Mesendoderm (in vitro differentiated cells): ENCODE results near the gene STPG1. TPM values are rescaled to one million over a fixed set of nuclear protein-coding genes. Genes with fewer than 3 reads are reported as not detected.
"Not testable (repeated sequence)": the region's sequence is repeated elsewhere in the genome, so short reads cannot be mapped to it uniquely, and the experiment has no call there.

Experiments
- DNase-seq: peaks from one replicate; pipeline ENCODE4 v3.0.0; 2013
- H2AK5ac ChIP-seq: 2 replicates; pipeline ENCODE4 v1.6.1; 2013; ENCODE audit warnings: low read length, inconsistent platforms
- H2BK120ac ChIP-seq: 2 replicates; pipeline ENCODE4 v1.6.1; 2013; ENCODE audit warnings: low read depth, mild to moderate bottlenecking, low read length, moderate library complexity, mixed read lengths
- H2BK15ac ChIP-seq: replicated peaks from 2 replicates; pipeline ENCODE4 v1.6.1; 2013; ENCODE audit warnings: low read depth, mild to moderate bottlenecking, moderate library complexity
- H2BK5ac ChIP-seq: 2 replicates; pipeline ENCODE4 v1.6.1; 2013; ENCODE audit warnings: low read length, inconsistent platforms
- H3K18ac ChIP-seq: 2 replicates; pipeline ENCODE4 v1.6.1; 2013; ENCODE audit warnings: mild to moderate bottlenecking, low read length, mixed read lengths
- H3K23ac ChIP-seq: one replicate; pipeline ENCODE4 v1.6.1; 2013; ENCODE audit warnings: low read length
- H3K27ac ChIP-seq: 2 replicates; pipeline ENCODE4 v1.5.1; 2013; ENCODE audit warnings: low read depth, mild to moderate bottlenecking, inconsistent platforms, low read length, moderate library complexity
- H3K27me3 ChIP-seq: 2 replicates; pipeline ENCODE4 v1.6.1; 2013; ENCODE audit warnings: low read length, control low read depth, mild to moderate bottlenecking, inconsistent platforms; ENCODE audit not compliant: insufficient read depth, poor library complexity
- H3K36me3 ChIP-seq: 2 replicates; pipeline ENCODE4 v1.6.1; 2013; ENCODE audit warnings: low read length, inconsistent platforms; ENCODE audit not compliant: control insufficient read depth, insufficient read depth
- H3K4ac ChIP-seq: one replicate; pipeline ENCODE4 v1.6.1; 2013; ENCODE audit warnings: low read depth, mild to moderate bottlenecking, low read length, moderate library complexity
- H3K4me1 ChIP-seq: 2 replicates; pipeline ENCODE4 v1.6.1; 2013; ENCODE audit warnings: low read depth, low read length, inconsistent platforms; ENCODE audit not compliant: control insufficient read depth
- H3K4me2 ChIP-seq: 2 replicates; pipeline ENCODE4 v1.6.1; 2013; ENCODE audit warnings: low read length
- H3K4me3 ChIP-seq: 2 replicates; pipeline ENCODE4 v1.5.1; 2013; ENCODE audit warnings: mild to moderate bottlenecking, low read length
- H3K56ac ChIP-seq: one replicate; pipeline ENCODE4 v1.6.1; 2013; ENCODE audit warnings: low read length
- H3K79me1 ChIP-seq: 2 replicates; pipeline ENCODE4 v1.6.1; 2013; ENCODE audit warnings: low read length, inconsistent platforms
- H3K79me2 ChIP-seq: 2 replicates; pipeline ENCODE4 v1.6.1; 2013; ENCODE audit warnings: mild to moderate bottlenecking, low read length; ENCODE audit not compliant: control insufficient read depth, insufficient read depth
- H3K9ac ChIP-seq: 2 replicates; pipeline ENCODE4 v1.6.1; 2013; ENCODE audit warnings: low read length, inconsistent platforms
- H4K5ac ChIP-seq: one replicate; pipeline ENCODE4 v1.6.1; 2013; ENCODE audit warnings: low read length
- H4K8ac ChIP-seq: one replicate; pipeline ENCODE4 v1.6.1; 2013; ENCODE audit warnings: low read depth, mild to moderate bottlenecking, control low read depth, low read length, moderate library complexity
- WGBS: extraction: QIAGEN DNeasy Blood & Tissue Kit; methylation state at CpG from one replicate; pipeline ENCODE4 v1.1.7; 2013; ENCODE audit warnings: low lambda C conversion rate, missing lambda C conversion rate; ENCODE audit not compliant: insufficient coverage; ENCODE audit errors: extremely low coverage; 5-methylcytosine and 5-hydroxymethylcytosine counted together
- polyA plus RNA-seq, 2 experiments: library from polyadenylated mRNA; stranded (reverse); fragments of 200-250 nt; gene quantifications; one replicate each; pipeline ENCODE4 v1.2.3, GENCODE V29; 2013

Gene STPG1, protein sequence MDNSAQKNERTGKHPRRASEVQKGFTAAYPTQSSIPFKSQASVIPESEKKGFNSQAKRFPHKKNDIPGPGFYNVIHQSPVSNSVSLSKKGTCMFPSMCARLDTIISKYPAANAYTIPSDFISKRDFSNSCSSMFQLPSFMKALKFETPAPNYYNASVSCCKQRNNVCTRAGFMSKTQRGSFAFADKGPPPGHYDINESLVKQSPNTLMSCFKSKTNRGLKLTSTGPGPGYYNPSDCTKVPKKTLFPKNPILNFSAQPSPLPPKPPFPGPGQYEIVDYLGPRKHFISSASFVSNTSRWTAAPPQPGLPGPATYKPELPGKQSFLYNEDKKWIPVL
- polyA plus RNA-seq (2013, experiment 1 of 2), result 7.7 TPM
- polyA plus RNA-seq (2013, experiment 2 of 2), result 8.9 TPM

- Histone ChIP-seq H3K79me1 (no peaks in the 10 kb centered on the region), H3K27ac (no peak within 1 kb of the TSS), H3K4me3 (peak within 1 kb of the TSS; percentile 63), H3K23ac (no peak within 1 kb of the TSS), H3K36me3 (no peaks in the 10 kb centered on the region), H3K4ac (peak within 1 kb of the TSS; percentile 10), H2BK120ac (no peak within 1 kb of the TSS), H4K8ac (peak within 1 kb of the TSS; percentile 87), H3K4me1 (peaks cover 2% of the 10 kb centered on the region), H3K18ac (peak within 1 kb of the TSS; percentile 91), H4K5ac (no peak within 1 kb of the TSS), H2BK15ac (no peak within 1 kb of the TSS), H2AK5ac (no peak within 1 kb of the TSS), H3K79me2 (no peaks in the 10 kb centered on the region), H2BK5ac (peak within 1 kb of the TSS; percentile 56), H3K27me3 (no peaks in the 10 kb centered on the region), H3K9ac (peak within 1 kb of the TSS; percentile 83), H3K56ac (peak within 1 kb of the TSS; percentile 88), H3K4me2 (peak within 1 kb of the TSS; percentile 69)
- WGBS, result no CpG with 5 or more reads among the region's 48 CpGs
- peak; percentile 96 for DNase-seq
Observed at GRCh38 chr1:24413350-24414163, at the start of gene STPG1. TSS of gene STPG1 (minus strand) at chr1:24413782. CDS start at chr1:24401388, 12,394 bp downstream.

DNA sequence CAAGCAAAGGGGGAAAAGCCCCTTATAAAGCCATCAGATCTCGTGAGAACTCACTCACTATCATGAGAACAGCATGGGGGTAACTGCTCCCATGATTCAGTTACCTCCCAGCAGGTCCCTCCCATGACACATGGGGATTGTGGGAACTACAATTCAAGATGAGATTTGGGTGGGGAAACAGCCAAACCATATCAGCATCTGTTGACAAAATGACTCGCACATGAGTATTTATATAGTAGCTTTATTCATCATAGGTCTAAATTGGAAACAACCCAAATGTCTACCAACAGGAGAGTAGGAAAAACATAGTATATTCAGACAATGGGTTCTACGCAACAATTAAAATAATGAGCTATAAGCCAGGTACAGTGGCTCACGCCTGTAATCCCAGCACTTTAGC lies 48.5 kb upstream of the STPG1 start:
- not testable (repeated sequence) for H3K27ac ChIP-seq, H3K9ac ChIP-seq, H3K79me2 ChIP-seq, H3K27me3 ChIP-seq, H3K23ac ChIP-seq, H2AK5ac ChIP-seq, H2BK5ac ChIP-seq, H2BK120ac ChIP-seq, H3K56ac ChIP-seq, H4K5ac ChIP-seq, H4K8ac ChIP-seq, H3K4ac ChIP-seq, H3K18ac ChIP-seq, H3K36me3 ChIP-seq, H2BK15ac ChIP-seq, H3K4me3 ChIP-seq, H3K79me1 ChIP-seq, H3K4me2 ChIP-seq, H3K4me1 ChIP-seq, DNase-seq
- WGBS, result no CpG with 5 or more reads among the region's 4 CpGs

DNA sequence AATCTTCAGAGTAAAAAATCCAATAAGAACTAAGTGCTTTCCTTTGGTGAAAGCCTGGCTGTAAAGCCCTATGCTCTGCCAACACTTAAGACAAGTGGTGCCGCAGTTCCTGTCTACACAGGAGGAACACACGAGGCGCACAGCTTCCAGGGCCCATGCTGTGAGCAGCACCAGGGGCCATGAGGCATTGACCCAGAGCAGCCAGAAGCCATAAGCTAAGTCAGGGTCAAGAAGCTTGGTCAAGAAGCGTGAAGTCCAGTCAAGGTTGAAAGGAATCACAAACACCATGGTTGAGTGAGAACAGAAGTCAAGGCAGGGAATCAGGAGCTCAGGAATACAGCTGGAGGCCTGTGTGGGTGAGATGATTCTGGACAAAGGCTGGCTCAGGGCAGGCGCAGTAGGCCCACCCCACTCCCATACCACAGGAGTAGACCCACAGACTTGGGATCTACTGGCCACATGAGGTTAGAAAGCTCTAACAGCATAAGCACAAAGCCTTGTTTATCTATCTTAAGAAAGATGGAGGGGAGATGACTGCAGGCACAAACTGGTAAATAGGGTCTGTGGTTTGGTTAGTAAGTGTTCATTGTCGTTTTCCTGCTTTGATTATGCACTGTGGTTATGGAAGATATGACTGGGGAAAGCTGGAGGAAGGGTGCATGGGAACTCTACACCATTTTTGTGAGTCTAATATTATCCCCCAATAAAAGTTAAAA lies 46.1 kb upstream of the STPG1 start:
- Histone ChIP-seq H3K79me1 (no peaks in the 10 kb centered on the region), H3K79me2 (no peaks in the 10 kb centered on the region), H2BK5ac (no peak overlapping the region), H3K27ac (no peak overlapping the region), H3K23ac (no peak overlapping the region), H2BK15ac (no peak overlapping the region), H3K9ac (no peak overlapping the region), H2BK120ac (no peak overlapping the region), H3K36me3 (no peaks in the 10 kb centered on the region), H3K18ac (no peak overlapping the region), H3K4me2 (no peak overlapping the region), H3K56ac (no peak overlapping the region), H4K5ac (no peak overlapping the region), H3K4ac (no peak overlapping the region), H2AK5ac (no peak overlapping the region), H3K27me3 (no peaks in the 10 kb centered on the region), H4K8ac (no peak overlapping the region), H3K4me1 (peaks cover 8% of the 10 kb centered on the region), H3K4me3 (no peak overlapping the region)
- no peak for DNase-seq
- no CpG with 5 or more reads among the region's 6 CpGs for WGBS

DNA sequence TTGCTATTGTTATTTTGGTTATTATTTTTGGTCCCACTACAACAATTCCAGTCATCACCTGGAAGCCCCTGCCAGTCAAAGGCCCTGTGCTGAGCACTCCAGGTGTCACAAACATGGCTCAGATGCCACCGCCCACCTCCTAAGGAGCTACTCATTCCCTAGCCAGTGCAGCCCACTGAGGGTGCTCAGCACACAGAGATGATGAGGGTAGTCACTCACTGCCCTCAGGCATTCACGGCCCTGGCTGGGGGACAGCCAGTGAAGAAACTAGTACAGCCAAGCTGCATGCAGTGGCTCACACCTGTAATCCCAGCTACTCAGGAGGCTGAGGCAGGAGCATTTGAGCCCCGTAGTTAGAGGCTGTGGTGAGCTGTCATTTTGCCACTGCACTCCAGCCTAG lies 44.3 kb upstream of the STPG1 start:
- Histone ChIP-seq H3K56ac (no peak overlapping the region), H3K79me1 (no peaks in the 10 kb centered on the region), H2BK120ac (no peak overlapping the region), H3K27ac (no peak overlapping the region), H3K4me1 (no peaks in the 10 kb centered on the region), H3K79me2 (no peaks in the 10 kb centered on the region), H3K18ac (no peak overlapping the region), H3K4me3 (no peak overlapping the region), H2BK15ac (no peak overlapping the region), H3K27me3 (no peaks in the 10 kb centered on the region), H3K9ac (no peak overlapping the region), H4K5ac (no peak overlapping the region), H2BK5ac (no peak overlapping the region), H3K36me3 (no peaks in the 10 kb centered on the region), H4K8ac (no peak overlapping the region), H2AK5ac (no peak overlapping the region), H3K23ac (no peak overlapping the region), H3K4ac (no peak overlapping the region), H3K4me2 (no peak overlapping the region)
- DNase-seq, result no peak
- no CpG with 5 or more reads among the region's 3 CpGs for WGBS

DNA sequence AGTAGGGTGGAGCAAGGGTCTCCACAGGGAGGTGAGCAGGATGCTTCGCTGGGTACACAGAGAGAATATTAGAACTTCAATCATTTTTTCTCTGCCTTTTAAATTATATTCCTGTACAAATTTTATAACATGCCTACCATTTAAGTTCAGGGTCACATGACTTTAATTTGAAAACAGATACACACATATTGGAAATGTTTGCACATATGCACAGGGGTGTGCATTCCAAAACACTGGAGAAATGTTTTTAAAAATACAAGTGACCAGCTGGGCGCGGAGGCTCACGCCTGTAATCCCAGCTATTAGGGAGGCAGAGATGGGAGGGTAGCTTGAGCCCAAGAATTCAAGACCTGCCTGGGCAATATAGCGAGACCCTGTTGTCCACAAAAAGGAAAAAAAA lies 41.7 kb upstream of the STPG1 start:
- H2AK5ac ChIP-seq, result no peak overlapping the region
- no peak overlapping the region for H4K5ac ChIP-seq
- H3K27ac ChIP-seq, result no peak overlapping the region
- no peaks in the 10 kb centered on the region for H3K4me1 ChIP-seq
- H2BK120ac ChIP-seq, result no peak overlapping the region
- H4K8ac ChIP-seq, result no peak overlapping the region
- H2BK15ac ChIP-seq, result no peak overlapping the region
- no peak for DNase-seq
- H3K23ac ChIP-seq, result no peak overlapping the region
- H3K79me1 ChIP-seq, result no peaks in the 10 kb centered on the region
- H3K4me3 ChIP-seq, result no peak overlapping the region
- no CpG with 5 or more reads among the region's 5 CpGs for WGBS
- H3K4me2 ChIP-seq, result no peak overlapping the region
- H3K18ac ChIP-seq, result no peak overlapping the region
- no peaks in the 10 kb centered on the region for H3K79me2 ChIP-seq
- no peak overlapping the region for H3K56ac ChIP-seq
- no peak overlapping the region for H2BK5ac ChIP-seq
- no peak overlapping the region for H3K9ac ChIP-seq
- no peak overlapping the region for H3K4ac ChIP-seq
- H3K36me3 ChIP-seq, result no peaks in the 10 kb centered on the region
- no peaks in the 10 kb centered on the region for H3K27me3 ChIP-seq
